ENCODE data around the gene NCAPH2.

DNA sequence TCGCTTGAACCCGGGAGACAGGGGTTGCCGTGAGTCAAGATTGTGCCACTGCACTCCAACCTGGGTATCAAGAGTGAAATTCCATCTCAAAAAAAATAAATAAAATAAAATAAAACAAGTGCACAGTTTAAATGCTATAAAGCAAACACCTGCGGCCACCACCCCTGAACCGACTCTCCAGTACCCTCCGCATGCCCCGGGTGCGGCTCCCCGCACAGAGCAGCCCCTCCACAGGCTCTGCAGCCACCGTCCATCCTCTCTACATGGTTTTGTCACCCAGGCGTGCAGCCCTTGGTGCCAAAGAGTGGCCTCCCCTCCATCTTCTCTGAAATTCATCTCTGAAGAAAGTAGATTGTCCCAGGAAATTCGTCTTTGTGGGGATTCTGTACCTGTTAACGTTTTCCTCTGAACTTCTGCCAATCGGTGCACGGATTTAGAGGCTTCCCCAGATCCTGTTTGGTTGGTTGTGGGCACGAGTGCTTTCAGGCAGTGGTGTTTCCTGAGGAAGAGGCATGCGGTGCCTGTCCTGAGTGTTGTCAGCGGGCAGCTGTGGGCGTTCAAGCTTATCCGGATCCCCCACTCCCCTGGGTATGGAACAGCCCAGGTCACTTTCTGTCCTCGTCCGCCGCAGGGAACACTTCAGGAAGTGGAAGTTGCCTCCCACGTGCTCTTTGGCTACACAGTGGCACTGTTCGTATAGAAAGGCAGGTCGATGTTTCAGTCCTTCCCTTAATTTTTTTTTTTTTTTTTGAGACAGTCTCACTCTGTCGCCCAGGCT lies 17.3 kb upstream of the NCAPH2 start:
- TF ChIP-seq, protein P1, sequence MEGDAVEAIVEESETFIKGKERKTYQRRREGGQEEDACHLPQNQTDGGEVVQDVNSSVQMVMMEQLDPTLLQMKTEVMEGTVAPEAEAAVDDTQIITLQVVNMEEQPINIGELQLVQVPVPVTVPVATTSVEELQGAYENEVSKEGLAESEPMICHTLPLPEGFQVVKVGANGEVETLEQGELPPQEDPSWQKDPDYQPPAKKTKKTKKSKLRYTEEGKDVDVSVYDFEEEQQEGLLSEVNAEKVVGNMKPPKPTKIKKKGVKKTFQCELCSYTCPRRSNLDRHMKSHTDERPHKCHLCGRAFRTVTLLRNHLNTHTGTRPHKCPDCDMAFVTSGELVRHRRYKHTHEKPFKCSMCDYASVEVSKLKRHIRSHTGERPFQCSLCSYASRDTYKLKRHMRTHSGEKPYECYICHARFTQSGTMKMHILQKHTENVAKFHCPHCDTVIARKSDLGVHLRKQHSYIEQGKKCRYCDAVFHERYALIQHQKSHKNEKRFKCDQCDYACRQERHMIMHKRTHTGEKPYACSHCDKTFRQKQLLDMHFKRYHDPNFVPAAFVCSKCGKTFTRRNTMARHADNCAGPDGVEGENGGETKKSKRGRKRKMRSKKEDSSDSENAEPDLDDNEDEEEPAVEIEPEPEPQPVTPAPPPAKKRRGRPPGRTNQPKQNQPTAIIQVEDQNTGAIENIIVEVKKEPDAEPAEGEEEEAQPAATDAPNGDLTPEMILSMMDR (IDR thresholded peaks at IDR 0.05): no peak
- TF ChIP-seq POLR2A (IDR thresholded peaks at IDR 0.05): no peak
